GM19438 (cell line): ENCODE results near the gene IQCH.
"Not testable (repeated sequence)": the region's sequence is repeated elsewhere in the genome, so short reads cannot be mapped to it uniquely, and the experiment has no call there.

Experiments
- ATAC-seq: cut with Tn5 transposase; IDR thresholded peaks from one replicate; pipeline ENCODE4 v1.9.1; 2021; ENCODE audit warnings: low read depth; ENCODE audit not compliant: unreplicated experiment

IQCH gene

DNA sequence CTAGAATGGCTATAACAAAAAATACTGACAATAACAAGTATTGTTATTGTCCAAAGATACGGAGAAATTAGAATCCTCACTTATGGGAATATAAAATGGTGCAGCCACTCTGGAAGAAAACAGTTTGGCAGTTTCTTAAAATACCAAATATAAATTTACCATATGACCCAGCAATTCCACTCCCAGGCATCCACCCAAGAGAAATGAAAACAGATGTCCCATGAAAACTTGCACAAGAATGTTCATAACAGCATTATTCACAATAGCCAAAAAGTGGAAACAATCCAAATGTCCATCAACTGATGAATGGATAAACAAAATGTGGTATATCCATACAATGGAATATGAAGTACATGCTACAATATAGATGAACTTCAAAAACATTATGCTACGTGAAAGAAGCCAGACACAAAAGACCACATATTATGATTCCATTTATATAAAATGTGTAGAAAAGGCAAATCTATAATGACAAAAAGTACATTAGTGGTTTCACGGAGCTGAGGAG is 9.6 kb upstream of the IQCH start:
- ATAC-seq = no peak

DNA sequence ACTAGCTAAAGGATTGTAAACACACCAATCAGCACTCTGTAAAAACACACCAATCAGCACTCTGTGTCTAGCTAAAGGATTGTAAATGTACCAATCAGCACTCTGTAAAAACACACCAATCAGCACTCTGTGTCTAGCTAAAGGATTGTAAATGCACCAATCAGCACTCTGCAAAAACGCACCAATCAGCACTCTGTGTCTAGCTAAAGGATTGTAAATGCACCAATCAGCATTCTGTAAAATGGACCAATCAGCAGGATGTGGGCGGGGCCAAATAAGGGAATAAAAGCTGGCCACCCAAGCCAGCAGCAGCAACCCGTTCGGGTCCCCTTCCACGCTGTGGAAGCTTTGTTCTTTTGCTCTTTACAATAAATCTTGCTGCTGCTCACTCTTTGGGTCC is 8.0 kb upstream of the IQCH start:
- ATAC-seq = not testable (repeated sequence)

DNA sequence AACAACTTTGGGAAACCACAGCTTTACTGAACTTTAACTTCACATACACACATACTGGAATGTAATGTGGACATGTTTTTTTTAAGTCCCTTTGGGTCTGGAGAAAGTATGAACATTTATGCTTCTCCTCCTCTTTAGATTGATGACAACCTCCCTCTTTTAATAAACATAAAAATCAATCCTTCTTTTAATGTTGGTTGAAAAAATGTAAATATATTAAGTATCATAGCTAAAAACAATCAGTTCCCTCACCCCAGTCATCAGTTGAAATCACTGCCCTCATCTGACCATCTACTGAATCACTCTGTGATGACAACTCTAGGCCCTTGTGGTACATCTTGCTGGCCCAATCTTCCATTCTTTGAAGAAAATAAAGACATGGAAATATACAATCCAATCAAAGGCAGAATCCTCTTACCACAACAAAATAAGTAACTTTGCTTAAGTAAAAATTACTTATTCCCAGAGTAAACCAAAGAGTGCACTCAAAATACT is 6.5 kb upstream of the IQCH start:
- ATAC-seq = no peak

DNA sequence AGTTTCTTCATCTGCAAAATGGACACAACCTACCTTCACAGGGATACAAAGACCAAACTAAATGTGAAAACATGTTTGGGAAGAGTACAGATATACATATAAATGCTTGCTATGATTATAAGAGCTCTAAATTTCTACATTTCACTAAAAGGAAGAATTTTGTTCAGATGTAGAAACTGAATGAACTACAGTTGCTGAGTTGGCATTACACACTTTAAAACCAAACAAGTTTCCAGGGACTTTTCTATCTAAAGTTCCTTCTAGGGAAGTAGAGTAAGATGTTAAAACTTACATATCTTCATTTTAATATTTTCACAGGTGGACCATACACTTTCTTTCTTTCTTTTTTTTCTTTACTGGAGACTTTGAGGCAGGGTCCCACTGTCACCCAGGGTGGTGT is 4.8 kb upstream of the IQCH start:
- ATAC-seq = no peak

DNA sequence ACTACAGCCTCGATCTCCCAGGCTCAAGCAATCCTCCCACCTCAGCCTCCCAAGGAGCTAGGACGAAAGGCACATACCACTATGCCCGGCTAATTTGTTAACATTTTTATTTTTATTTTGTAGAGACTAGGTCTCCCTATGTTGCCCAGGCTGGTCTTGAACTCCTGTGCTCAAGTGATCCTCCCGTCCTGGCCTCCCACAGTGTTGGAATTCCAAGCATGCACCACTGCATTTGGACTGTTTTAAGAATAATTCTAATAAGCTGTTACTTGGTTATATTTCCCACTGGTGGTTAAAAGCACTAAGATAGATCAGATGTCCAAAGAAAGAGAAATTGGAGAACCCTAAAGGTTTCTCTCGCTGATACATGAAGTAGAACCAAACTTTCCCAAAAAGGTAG is 3.3 kb upstream of the IQCH start:
- no peak for ATAC-seq

DNA sequence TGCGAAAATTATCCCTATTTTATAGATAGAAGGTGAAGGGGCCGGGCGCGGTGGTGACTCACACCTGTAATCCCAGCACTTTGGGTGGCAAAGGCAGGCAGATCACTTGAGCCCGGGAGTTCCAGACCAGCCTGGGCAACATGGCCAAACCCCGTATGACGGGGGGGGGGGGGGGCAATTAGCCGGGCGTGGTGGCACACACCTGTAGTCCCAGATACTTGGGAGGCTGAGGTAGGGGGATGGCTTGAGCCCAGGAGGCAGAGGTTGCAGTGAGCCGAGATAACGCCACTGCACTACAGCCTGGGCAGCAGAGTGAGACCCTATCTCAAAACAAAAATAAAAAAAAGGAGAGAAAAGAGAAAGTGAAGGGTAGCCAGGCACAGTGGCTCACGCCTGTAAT is 1.5 kb upstream of the IQCH start:
- ATAC-seq = no peak

DNA sequence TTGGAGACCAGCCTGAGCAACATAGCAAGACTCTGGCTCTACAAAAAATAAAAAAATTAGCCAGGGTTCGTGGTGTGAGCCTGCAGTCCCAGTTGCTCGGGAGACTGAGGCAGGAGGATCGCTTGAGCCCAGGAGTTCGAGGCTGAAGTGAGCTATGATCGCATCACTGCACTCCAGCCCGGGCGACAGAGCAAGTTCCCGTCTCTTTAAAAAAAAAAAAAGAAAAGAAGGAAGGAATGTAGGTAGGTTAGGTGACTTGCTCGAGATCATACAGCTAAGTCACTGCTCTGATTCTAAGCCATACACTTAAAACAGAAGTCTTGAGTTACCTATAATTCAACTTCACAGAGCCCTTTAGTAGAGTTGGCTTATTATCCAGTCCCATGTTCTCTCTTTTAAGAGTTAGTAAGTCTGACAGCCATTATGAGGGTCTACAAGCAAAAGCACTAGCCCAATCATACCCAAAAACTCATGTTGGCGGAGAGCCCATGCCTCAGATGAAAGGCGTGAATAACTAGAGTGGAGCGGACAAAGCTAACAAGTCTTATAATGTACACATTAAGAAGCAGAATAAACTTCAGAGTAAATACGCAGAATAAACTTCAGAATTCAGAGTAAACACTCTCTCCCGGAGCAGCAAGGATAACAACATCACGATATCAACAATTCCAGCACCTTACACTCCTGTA is 893 bp upstream of the IQCH start:
- no peak for ATAC-seq

DNA sequence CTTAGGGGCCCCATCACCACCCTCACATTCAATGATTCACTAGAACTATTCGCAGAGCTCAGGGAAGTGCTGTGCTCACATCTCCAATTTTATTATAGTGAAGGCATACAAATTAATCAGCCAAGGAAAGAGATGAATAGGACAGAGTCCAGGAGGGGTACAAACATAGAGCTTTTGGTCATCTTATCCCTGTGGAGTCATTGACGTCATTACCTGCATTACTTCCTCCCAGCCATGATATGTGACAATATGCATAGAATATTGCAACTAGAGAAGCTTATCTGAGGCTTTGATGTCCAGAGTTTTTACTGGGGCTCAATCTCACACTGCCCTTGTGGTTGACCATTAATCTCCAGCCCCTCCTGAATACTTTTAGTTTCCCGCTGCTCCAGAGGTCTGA is 1.5 kb downstream of the IQCH start:
- ATAC-seq = no peak

DNA sequence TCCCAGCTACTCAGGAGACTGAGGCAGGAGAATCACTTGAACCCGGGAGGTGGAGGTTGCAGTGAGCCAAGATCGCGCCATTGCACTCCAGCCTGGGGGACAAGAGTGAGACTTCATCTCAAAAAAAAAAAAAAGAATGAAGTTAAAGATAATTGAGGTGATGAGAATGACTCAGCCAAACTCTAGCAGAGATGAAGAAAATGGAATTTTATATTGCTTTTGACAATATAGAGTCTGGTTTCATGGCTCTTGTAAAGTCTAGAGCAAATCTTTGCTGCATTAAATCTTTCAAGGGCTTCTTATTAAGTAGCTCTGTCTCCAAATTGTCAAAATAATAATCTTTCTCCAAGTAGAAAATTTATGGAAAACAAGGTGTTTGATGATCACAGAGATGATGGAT is 3.8 kb downstream of the IQCH start:
- ATAC-seq = not testable (repeated sequence)

DNA sequence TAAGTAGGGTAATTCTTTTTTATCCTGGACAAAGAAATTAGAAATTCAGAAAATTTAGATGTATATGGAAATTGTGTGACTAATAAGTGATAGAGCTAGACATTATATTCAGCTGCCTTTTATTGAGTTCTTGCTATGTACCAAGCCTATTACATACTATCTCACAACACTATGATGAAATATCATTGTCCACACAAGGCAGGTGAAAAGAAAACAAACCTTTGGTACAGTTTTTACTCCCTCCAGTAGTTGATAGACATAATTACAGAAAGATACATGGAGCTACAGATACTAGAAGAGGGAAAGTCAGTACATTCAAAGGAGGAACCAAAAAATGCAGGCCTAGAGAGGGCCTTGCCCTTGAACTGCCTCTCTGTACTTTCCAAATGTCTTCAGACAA is 4.8 kb downstream of the IQCH start:
- no peak for ATAC-seq

DNA sequence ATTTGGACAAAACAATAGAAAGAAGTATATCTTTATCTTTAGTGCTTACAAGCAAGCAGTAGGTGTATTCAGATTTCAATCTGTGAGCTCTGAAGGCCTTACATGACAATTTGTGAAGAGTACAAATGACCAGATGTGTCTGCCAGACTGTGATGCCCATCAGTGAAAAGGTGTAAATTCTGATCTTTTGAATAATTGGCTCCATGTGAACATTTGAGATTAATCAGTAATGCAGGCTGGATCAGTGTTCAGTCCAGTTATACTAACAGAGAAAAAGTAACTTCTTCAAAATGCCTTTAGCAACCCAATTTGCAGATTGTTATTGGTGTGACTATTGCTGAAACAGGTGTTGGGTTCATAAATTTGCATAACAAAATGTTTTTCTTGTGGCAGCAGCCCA is 5.2 kb downstream of the IQCH start:
- ATAC-seq = no peak

DNA sequence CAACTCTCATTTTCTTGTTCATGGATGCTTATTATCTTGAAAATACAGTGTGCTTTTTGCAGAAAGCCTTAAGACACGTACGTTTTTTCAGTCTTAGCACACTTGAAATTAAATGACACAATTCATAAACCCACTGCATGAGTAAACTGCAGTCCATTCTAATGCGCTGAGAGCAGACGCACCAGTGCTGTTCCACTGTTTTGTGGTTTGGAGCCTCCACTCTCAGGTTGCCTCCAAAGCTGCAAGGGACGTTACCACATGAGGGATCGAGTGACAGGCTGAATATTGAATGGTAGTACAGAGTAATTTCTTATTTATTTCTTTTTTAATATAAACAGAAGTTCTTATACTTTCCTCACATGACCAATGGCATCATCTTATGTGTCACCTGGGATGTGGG is 12.3 kb downstream of the IQCH start:
- ATAC-seq = no peak

DNA sequence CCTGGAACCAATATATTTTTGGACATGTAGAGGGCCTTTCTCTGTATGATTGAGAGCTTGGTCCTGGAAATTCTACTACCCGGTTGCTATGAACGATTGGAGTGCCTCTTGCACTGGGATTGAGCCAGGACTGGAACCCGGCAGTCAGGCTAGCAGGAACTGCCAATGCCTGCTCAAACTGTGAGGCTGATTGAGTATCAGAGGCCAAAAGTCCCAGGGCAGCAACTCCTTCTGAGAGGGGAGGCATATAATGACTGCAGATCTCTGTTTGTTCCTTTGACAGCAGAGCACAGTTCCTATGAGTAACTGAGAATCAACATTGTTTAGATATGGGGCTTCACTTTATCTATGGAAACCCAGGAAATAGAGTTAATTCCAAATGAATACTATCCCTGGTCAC is 12.9 kb downstream of the IQCH start:
- no peak for ATAC-seq

DNA sequence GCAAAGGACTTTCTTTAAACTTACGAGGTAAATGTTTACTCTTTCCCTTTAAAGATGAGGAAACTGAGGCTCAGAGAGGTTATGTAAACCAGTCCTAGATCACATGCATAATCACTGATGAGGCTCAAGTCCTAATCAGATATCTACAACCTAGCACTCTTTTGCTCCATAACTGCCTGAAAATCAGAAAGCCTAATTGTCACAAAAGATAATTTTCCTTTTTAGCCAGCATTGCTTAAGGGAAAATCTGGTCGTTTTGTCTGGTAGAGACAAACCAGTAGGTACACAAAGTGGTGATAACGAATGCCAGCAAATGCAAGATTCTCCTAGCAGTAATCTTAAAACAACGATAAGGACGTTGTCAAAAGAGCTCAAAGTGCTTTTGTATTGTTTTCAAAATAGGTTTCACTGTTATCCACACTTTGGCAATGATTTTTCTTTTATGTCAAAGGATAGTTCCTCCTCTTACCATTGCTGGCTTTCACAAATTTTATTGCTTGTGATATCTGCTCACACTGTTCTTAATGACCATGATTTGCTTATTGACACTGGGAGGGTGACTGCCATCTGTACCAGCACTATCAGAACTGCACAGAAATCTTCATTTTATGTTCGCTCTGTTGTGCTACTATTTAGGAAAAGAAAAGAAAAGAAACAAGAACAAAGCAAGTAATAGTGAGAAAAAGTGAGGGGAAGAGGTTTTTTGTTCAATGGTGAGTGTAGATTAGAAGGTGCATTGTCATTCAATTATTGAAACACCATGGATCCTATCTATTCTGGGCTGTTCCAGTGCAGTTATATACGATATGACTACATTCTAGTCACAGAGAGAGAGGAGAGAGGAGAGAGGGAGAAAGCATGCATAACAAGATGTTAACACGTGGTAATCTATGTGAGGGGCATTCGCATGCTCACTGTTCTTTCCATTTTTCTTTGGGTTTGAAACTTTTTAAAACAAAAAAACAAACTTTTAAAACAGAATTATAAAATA is 13.7 kb downstream of the IQCH start:
- no peak for ATAC-seq

DNA sequence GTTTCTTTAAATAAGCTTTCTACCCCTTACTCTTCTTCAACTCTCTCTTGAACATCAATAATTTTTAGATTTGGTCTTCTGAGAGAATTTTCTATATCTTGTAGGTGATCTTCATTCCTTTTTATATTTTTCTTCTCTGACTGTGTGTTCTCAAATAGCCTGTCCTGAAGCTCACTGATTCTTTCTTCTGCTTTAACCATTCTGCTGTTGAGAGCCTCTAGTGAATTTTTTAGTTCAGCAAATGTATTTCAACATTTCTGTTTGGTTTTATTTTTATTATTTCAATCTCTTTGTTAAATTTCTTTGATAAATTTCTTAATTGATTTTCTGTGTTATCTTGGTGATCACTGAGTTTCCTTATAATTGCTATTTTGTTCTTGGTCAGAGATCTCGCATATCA is 19.6 kb downstream of the IQCH start:
- ATAC-seq = no peak

DNA sequence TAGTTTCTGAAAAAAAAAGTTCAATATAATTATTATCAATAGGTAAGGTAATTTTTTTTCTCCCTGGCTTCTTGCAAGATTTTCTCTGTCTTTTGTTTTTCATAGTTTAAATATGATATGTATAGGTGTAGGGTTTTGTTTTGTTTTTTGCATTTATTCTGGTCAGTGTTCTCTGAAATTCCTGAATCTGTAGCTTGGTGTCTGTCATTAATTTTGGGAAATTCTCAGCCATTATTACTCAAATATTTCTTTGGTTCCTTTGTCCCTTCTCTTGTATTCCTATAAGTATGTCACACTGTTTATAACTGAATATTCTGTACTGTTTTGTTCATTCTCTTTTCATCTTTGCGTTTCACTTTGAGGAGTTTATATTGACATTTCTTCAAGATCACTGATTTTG is 22.1 kb downstream of the IQCH start:
- ATAC-seq = no peak

DNA sequence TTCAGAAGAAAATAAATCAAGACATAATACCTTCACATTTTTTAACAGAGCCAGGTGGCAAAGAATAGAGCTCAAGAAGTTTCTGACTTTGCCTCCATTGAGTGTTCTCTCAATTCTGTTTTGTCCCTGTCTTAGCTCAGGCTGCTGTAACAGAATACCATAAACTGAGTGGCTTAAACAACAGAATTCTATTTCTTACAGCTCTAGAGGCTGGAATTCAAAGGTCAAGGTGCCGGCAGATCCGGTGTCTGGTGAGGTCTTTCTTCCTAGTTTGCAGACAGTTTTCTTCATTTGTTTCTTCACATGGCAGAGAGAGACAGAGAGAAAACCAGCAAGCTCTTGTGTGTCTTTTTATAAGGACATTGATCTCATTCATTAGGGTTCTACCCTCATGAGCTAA is 25.6 kb downstream of the IQCH start:
- no peak for ATAC-seq

DNA sequence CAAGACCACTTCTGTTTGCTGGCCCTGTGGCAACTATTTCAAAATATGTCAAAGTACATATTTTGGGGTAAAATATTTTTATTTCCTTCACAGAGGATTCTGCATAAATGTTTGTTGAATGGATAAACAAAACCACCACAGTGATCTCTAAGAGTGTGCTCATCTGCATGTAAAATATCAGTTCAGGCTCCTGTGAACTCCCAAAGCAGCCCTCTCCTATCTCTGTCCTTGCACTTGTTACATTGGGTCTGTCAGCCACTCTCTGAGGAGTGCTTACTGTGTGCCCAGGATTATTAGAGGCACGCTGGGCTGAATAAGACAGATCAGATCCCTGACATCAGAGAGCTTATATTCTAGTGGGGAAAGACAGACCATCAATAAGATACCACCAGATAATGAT is 27.1 kb downstream of the IQCH start:
- no peak for ATAC-seq

DNA sequence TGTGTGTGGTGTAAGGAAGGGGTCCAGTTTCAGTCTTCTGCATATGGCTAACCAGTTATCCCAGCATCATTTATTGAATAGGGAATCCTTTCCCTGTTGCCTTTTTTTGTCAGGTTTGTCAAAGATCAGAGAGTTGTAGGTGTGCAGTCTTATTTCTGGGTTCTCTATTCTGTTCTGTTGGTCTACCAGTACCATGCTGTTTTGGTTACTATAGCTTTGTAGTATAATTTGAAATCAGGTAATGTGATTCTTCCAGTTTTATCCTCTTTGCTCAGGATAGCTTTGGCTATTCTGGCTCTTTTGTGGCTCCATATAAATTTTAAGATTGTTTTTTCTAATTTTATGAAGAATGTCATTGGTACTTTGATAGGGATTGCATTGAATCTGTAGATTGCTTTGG is 31.0 kb downstream of the IQCH start:
- not testable (repeated sequence) for ATAC-seq

DNA sequence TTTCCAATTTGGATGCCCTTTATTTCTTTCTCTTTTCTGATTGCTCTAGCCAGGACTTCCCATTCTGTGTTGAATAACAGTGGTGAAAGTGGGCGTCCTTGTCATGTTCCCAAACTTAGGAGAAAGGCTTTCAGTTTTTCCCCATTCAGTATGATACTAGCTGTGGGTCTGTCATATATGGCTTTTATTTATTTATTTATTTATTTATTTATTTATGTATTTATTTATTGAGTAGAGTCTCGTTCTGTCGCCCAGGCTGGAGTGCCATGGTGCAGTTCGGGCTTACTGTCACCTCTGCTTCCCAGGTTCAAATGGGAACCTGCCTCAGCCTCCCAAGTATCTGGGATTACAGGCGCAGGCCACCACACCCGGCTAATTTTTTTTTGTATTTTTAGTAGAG is 31.8 kb downstream of the IQCH start:
- not testable (repeated sequence) for ATAC-seq

DNA sequence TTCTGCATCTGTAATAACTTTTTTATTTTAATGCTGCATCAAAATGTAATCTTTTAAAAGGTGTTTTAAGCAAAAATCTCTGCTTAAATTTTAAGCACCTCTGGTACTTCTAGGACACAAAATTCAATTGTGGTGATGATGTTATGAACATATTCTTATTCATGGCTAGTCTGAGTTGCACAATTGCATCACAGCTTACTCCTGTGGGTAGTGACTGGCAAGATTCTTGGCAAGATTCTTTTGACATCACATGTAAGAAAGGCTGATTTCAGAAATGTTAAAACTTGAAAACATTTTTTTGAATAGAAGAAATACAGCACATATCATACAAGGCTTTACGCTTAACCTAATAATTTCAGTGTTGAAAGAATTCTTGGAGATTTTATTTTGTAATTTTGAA is 35.7 kb downstream of the IQCH start:
- no peak for ATAC-seq

DNA sequence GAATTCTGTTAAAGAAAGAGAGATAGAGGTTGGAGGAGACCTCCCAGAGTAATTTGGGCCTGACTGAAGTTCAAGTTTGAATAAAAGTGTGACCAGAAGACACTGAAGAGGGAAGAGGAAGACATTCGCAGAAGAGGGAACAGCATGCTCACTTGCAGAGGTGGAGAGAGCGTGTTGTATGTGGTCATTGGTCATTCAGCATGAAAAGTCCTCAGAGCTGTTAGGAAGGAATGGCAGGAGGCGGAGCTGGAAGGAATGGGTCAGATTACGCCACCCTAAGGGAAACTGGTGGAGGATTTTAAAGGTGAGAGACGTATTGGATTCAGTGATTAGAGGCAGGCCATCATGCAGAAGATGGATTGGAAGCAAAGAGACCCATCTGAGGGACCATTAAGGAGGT is 41.6 kb downstream of the IQCH start:
- no peak for ATAC-seq
